HepG2 (cell line): Measurements from ENCODE around the gene SYCP2. TPM values are rescaled to one million over a fixed set of nuclear protein-coding genes. Genes with fewer than 3 reads are reported as not detected.

Experiments
- AFF4 ChIP-seq: sonication (generic); formaldehyde crosslinking; IDR thresholded peaks from 2 replicates; pipeline ENCODE4 v1.4.0; 2020; ENCODE audit warnings: missing genetic modification reagents
- ATF5 ChIP-seq: sonication (generic); formaldehyde crosslinking; IDR thresholded peaks from 2 replicates; pipeline ENCODE4 v1.4.0; 2020; ENCODE audit warnings: mild to moderate bottlenecking, low read depth, missing genetic modification reagents
- CENPT ChIP-seq: sonication (generic); formaldehyde crosslinking; IDR thresholded peaks from 2 replicates; pipeline ENCODE4 v1.8.0; 2022; ENCODE audit warnings: low read depth, mild to moderate bottlenecking, moderate library complexity, missing genetic modification reagents
- FOXP4 ChIP-seq: sonication (generic); formaldehyde crosslinking; IDR thresholded peaks from 2 replicates; pipeline ENCODE4 v1.4.0; 2020; ENCODE audit warnings: missing genetic modification reagents
- MAFF ChIP-seq: IDR thresholded peaks from 2 replicates; pipeline ENCODE4 v1.6.1; 2011; ENCODE audit warnings: low read depth, low read length, improper control_type of control experiment
- NRL ChIP-seq: sonication (generic); formaldehyde crosslinking; IDR thresholded peaks from 2 replicates; pipeline ENCODE4 v1.5.0; 2020; ENCODE audit warnings: missing genetic modification reagents, mild to moderate bottlenecking, moderate library complexity, borderline replicate concordance
- PAWR ChIP-seq: sonication (generic); formaldehyde crosslinking; IDR thresholded peaks from 2 replicates; pipeline ENCODE4 v1.4.0; 2020; ENCODE audit warnings: missing genetic modification reagents, mild to moderate bottlenecking, borderline replicate concordance
- RFXAP ChIP-seq: sonication (generic); formaldehyde crosslinking; IDR thresholded peaks from 2 replicates; pipeline ENCODE4 v1.4.0; 2020; ENCODE audit warnings: missing genetic modification reagents, borderline replicate concordance
- SIN3B ChIP-seq: fragments of 150-350 bp; IDR thresholded peaks from 2 replicates; pipeline ENCODE4 v1.6.1; 2014; ENCODE audit warnings: low read length
- TFAP4 ChIP-seq: sonication (generic); IDR thresholded peaks from 2 replicates; pipeline ENCODE4 v1.6.1; 2016; ENCODE audit warnings: low read depth, borderline replicate concordance
- ZNF282 ChIP-seq: fragments of 450-650 bp; IDR thresholded peaks from 2 replicates; pipeline ENCODE4 v1.6.1; 2018; ENCODE audit not compliant: partially characterized antibody
- ZNF513 ChIP-seq: sonication (generic); formaldehyde crosslinking; conservative IDR thresholded peaks from 2 replicates; pipeline ENCODE4 v1.5.0; 2020; ENCODE audit warnings: missing genetic modification reagents
- ZNF563 ChIP-seq: sonication (generic); formaldehyde crosslinking; IDR thresholded peaks from 2 replicates; pipeline ENCODE4 v1.8.0; 2022; ENCODE audit warnings: mild to moderate bottlenecking, moderate library complexity, missing genetic modification reagents
- ZNF672 ChIP-seq: sonication (generic); formaldehyde crosslinking; IDR thresholded peaks from 2 replicates; pipeline ENCODE4 v1.8.1; 2022; ENCODE audit warnings: missing genetic modification reagents
- ZNF709 ChIP-seq: sonication (generic); formaldehyde crosslinking; IDR thresholded peaks from 2 replicates; pipeline ENCODE4 v1.5.0; 2020; ENCODE audit warnings: mild to moderate bottlenecking, missing genetic modification reagents
- ZSCAN31 ChIP-seq: sonication (generic); formaldehyde crosslinking; IDR thresholded peaks from 2 replicates; pipeline ENCODE4 v1.5.0; 2020; ENCODE audit warnings: low read depth, mild to moderate bottlenecking, missing genetic modification reagents
- polyA plus RNA-seq, 8 experiments: library from polyadenylated mRNA; depleted of rRNA in 3 of 8; stranded (reverse) in 7 of 8; unstranded in 1 of 8; fragments of >200 nt; fragmentation: Illumina TruSeq in 4 of 8; extraction: Trizol in 4 of 8; gene quantifications; 2 replicates each; pipeline versions ENCODE4 v1.2.1 to v1.2.3, GENCODE V29; 2011 to 2016; ENCODE audit warnings: low read depth in 4 of 8, missing spikeins in 1 of 8, mixed read lengths in 1 of 8; ENCODE audit not compliant: insufficient read depth in 1 of 8
- total RNA-seq, 5 experiments: library from RNA; depleted of rRNA; stranded (reverse); fragments of >200 nt; fragmentation: Illumina TruSeq; extraction: Trizol; gene quantifications; 2 replicates each; pipeline ENCODE4 v1.2.3, GENCODE V29; 2016; ENCODE audit warnings: low read depth in 1 of 5

SYCP2 gene
- total and polyA plus RNA-seq, 2 of the 13 experiments (the other 11 are each of a cell fraction or from before 2014, with no cell fraction given): 0.07 to 0.24 TPM

- peak; percentile 95 for TF ChIP-seq ZNF709 (CRISPR knock-in tag)
- peak; percentile 97; the same call in 1 of the 2 replicates for TF ChIP-seq ZNF672 (CRISPR knock-in tag)
- peak; percentile 75 for TF ChIP-seq NRL (CRISPR knock-in tag)
- TF ChIP-seq ATF5 (CRISPR knock-in tag): 0 out of 2 replicates have a peak, but pooled peaks have one; percentile 75
- TF ChIP-seq ZSCAN31: peak; percentile 77; the same call in 1 of the 2 replicates
- TF ChIP-seq ZNF563 (CRISPR knock-in tag): peak; percentile 95
- no peak; the same call in 1 of the 2 replicates for TF ChIP-seq SIN3B
- TF ChIP-seq ZNF513: no peak
- no peak; the same call in 1 of the 2 replicates for TF ChIP-seq RFXAP (CRISPR knock-in tag)
- no peak for TF ChIP-seq PAWR
- TF ChIP-seq AFF4 (CRISPR knock-in tag): peak; percentile 37; the same call in 1 of the 2 replicates
- TF ChIP-seq TFAP4: peak; percentile 6; the same call in 1 of the 2 replicates
- TF ChIP-seq CENPT (CRISPR knock-in tag): no peak
- no peak for TF ChIP-seq MAFF
- TF ChIP-seq FOXP4 (CRISPR knock-in tag): peak; percentile 57
- no peak for TF ChIP-seq ZNF282
Observed at GRCh38 chr20:59940129-59940955, 6.9 kb upstream of the SYCP2 start, which contains the start of the genes FAM217B and PPP1R3D (continued).
